KMS-11 (cell line): ENCODE measurements around the gene TMEM163.

Experiments
- H2AFZ ChIP-seq: fragments of 200-600 bp; sonication (generic); 2 replicates; pipeline ENCODE4 v1.6.1; 2016; ENCODE audit warnings: antibody characterized with exemption, mixed run types, low read depth
- H3K27ac ChIP-seq: fragments of 200-600 bp; sonication (generic); 2 replicates; pipeline ENCODE4 v1.6.1; 2016; ENCODE audit warnings: mild to moderate bottlenecking, mixed run types
- H3K27me3 ChIP-seq: fragments of 200-600 bp; sonication (generic); 2 replicates; pipeline ENCODE4 v1.6.1; 2017; ENCODE audit warnings: mild to moderate bottlenecking, low read depth, mixed run types, moderate library complexity; ENCODE audit not compliant: insufficient read depth
- H3K36me3 ChIP-seq: fragments of 200-600 bp; sonication (generic); 2 replicates; pipeline ENCODE4 v1.6.1; 2017; ENCODE audit warnings: mild to moderate bottlenecking, mixed run types; ENCODE audit not compliant: insufficient read depth
- H3K4me1 ChIP-seq: fragments of 200-600 bp; sonication (generic); 2 replicates; pipeline ENCODE4 v1.6.1; 2016; ENCODE audit warnings: mild to moderate bottlenecking, low read depth, mixed run types; ENCODE audit not compliant: poor library complexity, severe bottlenecking
- H3K4me2 ChIP-seq: fragments of 200-600 bp; sonication (generic); 2 replicates; pipeline ENCODE4 v1.7.0; 2016; ENCODE audit warnings: mild to moderate bottlenecking, mixed run types
- H3K4me3 ChIP-seq: fragments of 200-600 bp; sonication (generic); IDR thresholded peaks from 2 replicates; pipeline ENCODE4 v1.6.1; 2017; ENCODE audit warnings: low read depth, low read length, mixed read lengths; ENCODE audit not compliant: insufficient read depth
- H3K79me2 ChIP-seq: fragments of 200-600 bp; sonication (generic); 2 replicates; pipeline ENCODE4 v1.6.1; 2016; ENCODE audit warnings: low read depth, mixed run types; ENCODE audit not compliant: insufficient read depth
- H3K9ac ChIP-seq: fragments of 200-600 bp; sonication (generic); 2 replicates; pipeline ENCODE4 v1.6.1; 2016; ENCODE audit warnings: mild to moderate bottlenecking, mixed run types
- H4K20me1 ChIP-seq: fragments of 200-600 bp; sonication (generic); 2 replicates; pipeline ENCODE4 v1.6.1; 2016; ENCODE audit warnings: mild to moderate bottlenecking, mixed run types; ENCODE audit not compliant: insufficient read depth
- TF ChIP-seq, protein P1 (sequence below): fragments of 200-600 bp; sonication (generic); conservative IDR thresholded peaks from 2 replicates; pipeline ENCODE4 v1.6.1; 2017; ENCODE audit warnings: low read depth, mild to moderate bottlenecking, antibody characterized with exemption, low read length, moderate library complexity, mixed read lengths

TMEM163 gene

DNA sequence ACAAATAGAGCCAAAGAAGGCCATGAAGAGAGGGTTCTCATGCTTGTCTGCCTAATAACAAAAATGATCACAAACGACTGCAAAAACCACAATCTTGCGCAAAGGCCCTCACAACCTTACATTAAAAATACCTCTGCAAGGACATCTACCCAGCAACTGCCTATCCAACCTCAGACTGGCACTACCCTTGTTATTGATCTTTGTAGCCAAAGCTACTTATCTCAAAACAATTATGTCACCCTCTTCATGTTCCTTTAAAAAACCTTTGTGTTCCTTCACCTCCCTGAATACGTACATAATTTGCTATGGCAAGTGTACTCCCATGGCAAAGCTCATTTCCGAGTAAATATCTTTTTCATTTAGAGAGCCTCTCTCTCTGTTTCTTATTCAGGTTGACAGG is 44.1 kb downstream of the TMEM163 start:
- Histone ChIP-seq H3K4me2 (no peak overlapping the region), H2AFZ (no peak overlapping the region), H3K27ac (no peak overlapping the region), H4K20me1 (no peaks in the 10 kb centered on the region), H3K4me1 (no peaks in the 10 kb centered on the region), H3K36me3 (no peaks in the 10 kb centered on the region), H3K79me2 (no peaks in the 10 kb centered on the region), H3K4me3 (no peak overlapping the region), H3K27me3 (no peaks in the 10 kb centered on the region), H3K9ac (no peak overlapping the region)
- TF ChIP-seq, protein P1, sequence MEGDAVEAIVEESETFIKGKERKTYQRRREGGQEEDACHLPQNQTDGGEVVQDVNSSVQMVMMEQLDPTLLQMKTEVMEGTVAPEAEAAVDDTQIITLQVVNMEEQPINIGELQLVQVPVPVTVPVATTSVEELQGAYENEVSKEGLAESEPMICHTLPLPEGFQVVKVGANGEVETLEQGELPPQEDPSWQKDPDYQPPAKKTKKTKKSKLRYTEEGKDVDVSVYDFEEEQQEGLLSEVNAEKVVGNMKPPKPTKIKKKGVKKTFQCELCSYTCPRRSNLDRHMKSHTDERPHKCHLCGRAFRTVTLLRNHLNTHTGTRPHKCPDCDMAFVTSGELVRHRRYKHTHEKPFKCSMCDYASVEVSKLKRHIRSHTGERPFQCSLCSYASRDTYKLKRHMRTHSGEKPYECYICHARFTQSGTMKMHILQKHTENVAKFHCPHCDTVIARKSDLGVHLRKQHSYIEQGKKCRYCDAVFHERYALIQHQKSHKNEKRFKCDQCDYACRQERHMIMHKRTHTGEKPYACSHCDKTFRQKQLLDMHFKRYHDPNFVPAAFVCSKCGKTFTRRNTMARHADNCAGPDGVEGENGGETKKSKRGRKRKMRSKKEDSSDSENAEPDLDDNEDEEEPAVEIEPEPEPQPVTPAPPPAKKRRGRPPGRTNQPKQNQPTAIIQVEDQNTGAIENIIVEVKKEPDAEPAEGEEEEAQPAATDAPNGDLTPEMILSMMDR, result no peak

DNA sequence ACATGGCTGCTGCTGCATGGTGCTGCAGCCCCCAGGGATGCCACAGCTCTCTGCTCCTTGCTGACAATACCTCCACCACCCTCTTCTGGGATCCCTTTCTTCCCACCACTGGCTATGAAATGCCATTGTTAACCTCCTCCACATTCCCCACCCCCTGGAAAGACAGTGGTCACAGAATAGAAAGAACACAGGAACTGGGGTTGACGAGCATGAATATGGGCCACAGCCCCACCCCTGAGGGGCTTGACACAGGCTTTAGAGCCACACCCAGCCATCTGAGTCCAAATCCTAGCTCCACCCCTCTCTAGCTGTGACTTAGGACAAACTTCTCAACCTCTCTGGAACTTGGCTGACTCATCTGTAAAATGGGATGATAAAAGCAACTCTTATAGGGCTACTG is 47.3 kb downstream of the TMEM163 start:
- no peaks in the 10 kb centered on the region for H3K4me1 ChIP-seq
- TF ChIP-seq, protein P1, result no peak
- H4K20me1 ChIP-seq, result no peaks in the 10 kb centered on the region
- no peaks in the 10 kb centered on the region for H3K36me3 ChIP-seq
- H3K4me3 ChIP-seq, result no peak overlapping the region
- no peaks in the 10 kb centered on the region for H3K27me3 ChIP-seq
- H2AFZ ChIP-seq, result no peak overlapping the region
- H3K4me2 ChIP-seq, result no peak overlapping the region
- H3K9ac ChIP-seq, result no peak overlapping the region
- H3K27ac ChIP-seq, result no peak overlapping the region
- no peaks in the 10 kb centered on the region for H3K79me2 ChIP-seq

DNA sequence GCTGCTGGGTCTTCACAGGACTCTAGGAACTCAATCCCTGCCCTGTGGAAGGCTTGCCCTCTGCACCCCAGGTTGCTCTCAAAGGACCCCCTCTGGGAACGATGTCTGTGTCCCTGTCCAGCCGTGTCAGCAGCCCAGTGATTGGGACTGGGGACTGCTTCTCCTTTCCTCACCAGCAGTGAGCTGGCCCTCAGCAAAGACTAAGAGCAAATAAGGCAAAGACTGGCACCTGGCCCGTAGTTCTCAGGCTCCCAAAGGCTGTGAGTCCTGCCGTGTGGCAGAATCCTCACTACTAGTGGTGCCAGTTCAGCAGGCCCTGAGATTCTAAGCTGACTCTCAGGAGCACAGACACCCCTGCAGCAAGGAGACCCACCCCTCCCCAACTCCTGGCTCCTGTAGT is 47.8 kb downstream of the TMEM163 start:
- Histone ChIP-seq H3K27me3 (no peaks in the 10 kb centered on the region), H3K36me3 (no peaks in the 10 kb centered on the region), H3K79me2 (no peaks in the 10 kb centered on the region), H3K27ac (no peak overlapping the region), H3K9ac (no peak overlapping the region), H3K4me3 (no peak overlapping the region), H4K20me1 (no peaks in the 10 kb centered on the region), H2AFZ (no peak overlapping the region), H3K4me2 (no peak overlapping the region), H3K4me1 (no peaks in the 10 kb centered on the region)
- TF ChIP-seq, protein P1, result no peak

DNA sequence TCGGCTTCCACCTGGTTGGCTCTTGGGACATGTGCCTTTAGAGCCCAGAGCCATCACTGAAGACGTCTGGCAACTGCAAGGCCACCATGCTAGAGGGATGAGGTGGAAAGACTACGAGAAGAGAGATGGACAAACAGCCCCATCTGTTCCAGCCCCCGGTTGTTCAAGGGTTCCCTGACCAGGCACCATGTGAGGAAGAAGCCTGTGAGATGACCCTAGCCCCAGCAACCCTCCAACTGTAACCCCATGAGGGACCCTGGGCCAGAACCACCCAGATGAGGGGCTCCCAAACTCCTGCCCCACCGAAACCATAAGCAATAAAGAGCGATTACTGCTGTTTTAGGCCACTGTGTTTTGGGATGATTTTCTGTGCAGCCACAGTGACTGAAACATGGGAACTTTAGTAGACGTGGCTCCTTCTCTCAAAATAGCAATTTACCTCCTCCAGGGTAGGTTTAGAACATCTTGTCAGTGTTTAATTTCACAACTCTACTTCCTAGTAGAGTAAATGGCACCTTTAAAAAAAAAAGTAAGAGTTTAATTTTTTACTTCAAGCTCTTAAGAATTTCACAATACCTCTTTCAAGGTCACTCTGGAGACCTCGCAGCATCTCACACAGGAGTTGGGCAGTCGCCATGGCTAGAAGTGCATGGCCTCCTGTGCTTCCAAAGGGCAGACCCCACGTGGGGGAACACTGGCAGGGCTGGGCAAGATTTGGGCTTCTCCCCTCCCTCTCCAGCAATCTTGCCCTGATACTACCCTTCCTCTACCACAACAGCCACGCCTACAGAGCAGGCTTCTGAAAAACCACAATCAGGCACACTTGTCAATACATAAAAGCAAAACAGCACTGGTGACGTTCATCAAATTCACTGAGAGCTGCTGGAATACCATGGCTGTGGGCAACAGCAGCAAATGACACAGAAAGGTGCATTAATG is 48.8 kb downstream of the TMEM163 start:
- no peak overlapping the region for H3K4me2 ChIP-seq

More for the DNA sequence above, 48.8 kb downstream of the TMEM163 start:
- TF ChIP-seq, protein P1, result no peak
- no peak overlapping the region for H3K27ac ChIP-seq
- no peaks in the 10 kb centered on the region for H3K4me1 ChIP-seq
- H4K20me1 ChIP-seq, result no peaks in the 10 kb centered on the region
- H3K36me3 ChIP-seq, result no peaks in the 10 kb centered on the region
- no peaks in the 10 kb centered on the region for H3K27me3 ChIP-seq
- H3K9ac ChIP-seq, result no peak overlapping the region
- no peaks in the 10 kb centered on the region for H3K79me2 ChIP-seq
- H3K4me3 ChIP-seq, result no peak overlapping the region
- H2AFZ ChIP-seq, result no peak overlapping the region
